Osteoblast (primary cell): ENCODE measurements around the gene ZSCAN16. TPM values are rescaled to one million over a fixed set of nuclear protein-coding genes. Genes with fewer than 3 reads are reported as not detected.

Experiments used
- DNase-seq: peaks from one replicate; pipeline ENCODE4 v3.0.0; 2011; ENCODE audit warnings: low spot score, mixed read lengths; ENCODE audit not compliant: insufficient read length; ENCODE audit errors: missing footprints
- H2AFZ ChIP-seq: 2 replicates; pipeline ENCODE4 v1.6.0; 2011; ENCODE audit warnings: mild to moderate bottlenecking, low read length
- H3K27ac ChIP-seq: 2 replicates; pipeline ENCODE4 v1.5.1; 2011; ENCODE audit warnings: mild to moderate bottlenecking, low read depth, low read length, moderate library complexity
- H3K27me3 ChIP-seq: 2 replicates; pipeline ENCODE4 v1.6.0; 2012; ENCODE audit warnings: mild to moderate bottlenecking, control low read depth, inconsistent platforms, low read length, moderate library complexity; ENCODE audit not compliant: insufficient read depth
- H3K36me3 ChIP-seq: 2 replicates; pipeline ENCODE4 v1.5.1; 2011; ENCODE audit warnings: mild to moderate bottlenecking, low read length, control low read depth, moderate library complexity; ENCODE audit not compliant: insufficient read depth
- H3K4me1 ChIP-seq: 2 replicates; pipeline ENCODE4 v1.5.1; 2011; ENCODE audit warnings: mild to moderate bottlenecking, low read length, control low read depth, moderate library complexity; ENCODE audit not compliant: insufficient read depth
- H3K4me2 ChIP-seq: 2 replicates; pipeline ENCODE4 v1.6.0; 2011; ENCODE audit warnings: mild to moderate bottlenecking, low read length; ENCODE audit not compliant: insufficient read depth
- H3K4me3 ChIP-seq: fragments of 200-600 bp; sonication (generic); 3 replicates; pipeline ENCODE4 v1.5.1; 2012; ENCODE audit warnings: mild to moderate bottlenecking, low read length, inconsistent platforms; ENCODE audit not compliant: insufficient read depth
- H3K79me2 ChIP-seq: 2 replicates; pipeline ENCODE4 v1.6.0; 2012; ENCODE audit warnings: mild to moderate bottlenecking, low read length, control low read depth, inconsistent platforms; ENCODE audit not compliant: insufficient read depth
- H3K9me3 ChIP-seq: 2 replicates; pipeline ENCODE4 v1.5.1; 2011; ENCODE audit warnings: low read depth, low read length, control low read depth
- H4K20me1 ChIP-seq: 2 replicates; pipeline ENCODE4 v1.6.0; 2012; ENCODE audit warnings: mild to moderate bottlenecking, low read length, control low read depth; ENCODE audit not compliant: insufficient read depth
- total RNA-seq: library from RNA; depleted of rRNA; stranded (reverse); fragments of >200 nt; gene quantifications from 2 replicates; pipeline ENCODE4 v1.2.3, GENCODE V29; 2012
- TF ChIP-seq, protein P1 (sequence below): IDR thresholded peaks from 2 replicates; pipeline ENCODE4 v1.5.1; 2011; ENCODE audit warnings: mild to moderate bottlenecking, low read depth, low read length, moderate library complexity; ENCODE audit errors: extremely low read depth

The ZSCAN16 gene
- total RNA-seq, 1 donor: 3.3 TPM

DNA sequence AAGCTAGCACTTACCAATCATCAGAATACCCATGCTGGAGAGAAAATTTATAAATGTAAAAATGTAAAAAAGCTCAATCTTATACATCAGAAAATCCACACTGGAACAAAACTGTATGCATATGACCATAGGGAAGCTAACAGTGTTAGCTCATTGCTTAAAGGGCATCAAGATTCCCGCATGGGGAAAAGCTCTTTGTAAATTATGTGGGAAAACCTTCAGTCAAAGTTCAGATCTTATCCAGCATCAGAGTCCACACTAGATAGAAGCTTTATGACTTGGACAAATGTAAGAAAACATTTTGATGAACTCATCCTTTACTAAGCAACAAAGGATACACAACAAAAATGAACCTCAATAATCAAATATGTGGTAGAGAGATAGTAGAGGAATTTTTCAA is 52.0 kb downstream of the ZSCAN16 start:
- Histone ChIP-seq H3K4me3 (no peak overlapping the region), H3K4me2 (no peak overlapping the region), H2AFZ (no peak overlapping the region)

More for the DNA sequence above, 52.0 kb downstream of the ZSCAN16 start:
- Histone ChIP-seq H3K79me2 (no peaks in the 10 kb centered on the region), H3K9me3 (no peaks in the 10 kb centered on the region), H3K36me3 (no peaks in the 10 kb centered on the region), H4K20me1 (no peaks in the 10 kb centered on the region), H3K4me1 (no peaks in the 10 kb centered on the region), H3K27ac (no peak overlapping the region), H3K27me3 (no peaks in the 10 kb centered on the region)
- TF ChIP-seq, protein P1, sequence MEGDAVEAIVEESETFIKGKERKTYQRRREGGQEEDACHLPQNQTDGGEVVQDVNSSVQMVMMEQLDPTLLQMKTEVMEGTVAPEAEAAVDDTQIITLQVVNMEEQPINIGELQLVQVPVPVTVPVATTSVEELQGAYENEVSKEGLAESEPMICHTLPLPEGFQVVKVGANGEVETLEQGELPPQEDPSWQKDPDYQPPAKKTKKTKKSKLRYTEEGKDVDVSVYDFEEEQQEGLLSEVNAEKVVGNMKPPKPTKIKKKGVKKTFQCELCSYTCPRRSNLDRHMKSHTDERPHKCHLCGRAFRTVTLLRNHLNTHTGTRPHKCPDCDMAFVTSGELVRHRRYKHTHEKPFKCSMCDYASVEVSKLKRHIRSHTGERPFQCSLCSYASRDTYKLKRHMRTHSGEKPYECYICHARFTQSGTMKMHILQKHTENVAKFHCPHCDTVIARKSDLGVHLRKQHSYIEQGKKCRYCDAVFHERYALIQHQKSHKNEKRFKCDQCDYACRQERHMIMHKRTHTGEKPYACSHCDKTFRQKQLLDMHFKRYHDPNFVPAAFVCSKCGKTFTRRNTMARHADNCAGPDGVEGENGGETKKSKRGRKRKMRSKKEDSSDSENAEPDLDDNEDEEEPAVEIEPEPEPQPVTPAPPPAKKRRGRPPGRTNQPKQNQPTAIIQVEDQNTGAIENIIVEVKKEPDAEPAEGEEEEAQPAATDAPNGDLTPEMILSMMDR: no peak
- no peak for DNase-seq

Other genes with a start within 250 kb of the ZSCAN16 start
- not detected in 2 replicates for gene OR2B2, start 212.2 kb upstream of the ZSCAN16 start, total RNA-seq
- not detected in 2 replicates for gene OR2B6, start 167.4 kb upstream of the ZSCAN16 start, total RNA-seq
- gene ZNF165, start 44.0 kb upstream of the ZSCAN16 start, total RNA-seq: 0.36 and 1.2 TPM in 2 replicates
- 25.7 and 27.4 TPM in 2 replicates for gene ZKSCAN8, start 17.3 kb downstream of the ZSCAN16 start, total RNA-seq
- gene ZSCAN9, start 100.7 kb downstream of the ZSCAN16 start, total RNA-seq: 10.9 and 11.2 TPM in 2 replicates
- gene ZKSCAN4, start 127.7 kb downstream of the ZSCAN16 start, total RNA-seq: 6.5 and 7.4 TPM in 2 replicates
- gene NKAPL, start 134.7 kb downstream of the ZSCAN16 start, total RNA-seq: 1.1 and 1.2 TPM in 2 replicates
- 15.2 and 22.4 TPM in 2 replicates for gene ZSCAN26, start 142.5 kb downstream of the ZSCAN16 start, total RNA-seq
- gene PGBD1, start 157.0 kb downstream of the ZSCAN16 start, total RNA-seq: 6.2 and 8.0 TPM in 2 replicates
- 16.5 and 19.9 TPM in 2 replicates for gene ZSCAN31, start 211.5 kb downstream of the ZSCAN16 start, total RNA-seq
- gene ZKSCAN3, start 225.3 kb downstream of the ZSCAN16 start, total RNA-seq: 2.9 and 3.5 TPM in 2 replicates